ENCODE results near the gene KCNT2. TPM values are rescaled to one million over a fixed set of nuclear protein-coding genes. Genes with fewer than 3 reads are reported as not detected.

The KCNT2 gene
- polyA plus RNA-seq, 1 of the 3 experiments (the other 2 are of a cell fraction), result 0.56 TPM

GRCh38 chr1:196412326-196412725 lies 195.9 kb downstream of the KCNT2 start:
- CTCF ChIA-PET, result no interaction called here
- Histone ChIP-seq H3K4me1 (ENCODE audit: control insufficient read depth in 1 of 2, insufficient read depth in 2 of 2, low read depth in 1 of 2, low read length in 1 of 2) (peaks cover 5% of the 10 kb centered on the region in 2 experiments; a peak in 1 of 4 replicates), H2AFZ (ENCODE audit: low read depth) (no peak overlapping the region), H3K27me3 (ENCODE audit: insufficient read depth) (no peaks in the 10 kb centered on the region), H4K20me1 (ENCODE audit: insufficient read depth) (no peaks in the 10 kb centered on the region), H3F3A (replicated peaks; ENCODE audit: insufficient read depth) (peaks cover 21% of the 10 kb centered on the region), H3K79me2 (ENCODE audit: insufficient read depth) (no peaks in the 10 kb centered on the region), H3K9me2 (no peaks in the 10 kb centered on the region), H3K36me3 (replicated peaks in 1 of 2; ENCODE audit: control insufficient read depth in 1 of 2, insufficient read depth in 2 of 2, low read length in 1 of 2) (peaks cover 0 to 2% of the 10 kb centered on the region in 2 experiments), H3K9me3 (no peaks in the 10 kb centered on the region), H3K4me2 (no peak overlapping the region), H3K4me3 (ENCODE audit: low read depth in 2 of 2, low read length in 1 of 2) (no peak overlapping the region), H3K9ac (no peak overlapping the region), H3K27ac (ENCODE audit: low read depth in 2 of 2, low read length in 1 of 2) (no peak overlapping the region)
- POLR2A ChIA-PET, result no interaction called here
- no peak for DNase-seq
- TF ChIP-seq ELF1 (IDR thresholded peaks at IDR 0.05), result no peak
- TF ChIP-seq POLR2AphosphoS5 (IDR thresholded peaks at IDR 0.05; ENCODE audit: low read depth, low read length), result no peak
- TF ChIP-seq REST (IDR thresholded peaks at IDR 0.05; ENCODE audit: low read depth, low read length), result no peak
- TF ChIP-seq RXRA (IDR thresholded peaks at IDR 0.05; ENCODE audit: borderline replicate concordance, low read depth), result no peak
- no peak for TF ChIP-seq RAD21 (IDR thresholded peaks at IDR 0.05; ENCODE audit: low read length)
- TF ChIP-seq SMC3 (IDR thresholded peaks at IDR 0.05; ENCODE audit: low read depth, low read length), result no peak
- TF ChIP-seq USF2 (IDR thresholded peaks at IDR 0.05; ENCODE audit: borderline replicate concordance, low read depth, low read length), result no peak
- no peak for TF ChIP-seq EP300 (IDR thresholded peaks at IDR 0.05; ENCODE audit: borderline replicate concordance in 1 of 2, low read depth in 1 of 2, low read length in 1 of 2)
- TF ChIP-seq TCF12 (IDR thresholded peaks at IDR 0.05), result no peak
- TF ChIP-seq JUND (IDR thresholded peaks at IDR 0.05), result no peak
- no peak for TF ChIP-seq GABPA (IDR thresholded peaks at IDR 0.05; ENCODE audit: low read depth)
- TF ChIP-seq USF1 (IDR thresholded peaks at IDR 0.05; ENCODE audit: borderline replicate concordance, low read depth), result no peak
- no peak for TF ChIP-seq PBX3 (IDR thresholded peaks at IDR 0.05)
- TF ChIP-seq TEAD4 (IDR thresholded peaks at IDR 0.05; ENCODE audit: borderline replicate concordance, insufficient read depth), result no peak
- TF ChIP-seq FOSL2 (IDR thresholded peaks at IDR 0.05; ENCODE audit: borderline replicate concordance, low read depth), result no peak
- no peak for TF ChIP-seq YY1 (IDR thresholded peaks at IDR 0.05; ENCODE audit: low read depth)
- TF ChIP-seq MAX (IDR thresholded peaks at IDR 0.05; ENCODE audit: low read depth), result no peak
- TF ChIP-seq NFIC (IDR thresholded peaks at IDR 0.05; ENCODE audit: borderline replicate concordance), result no peak
- no peak for TF ChIP-seq RFX5 (IDR thresholded peaks at IDR 0.05; ENCODE audit: low read length)
- TF ChIP-seq IRF3 (IDR thresholded peaks at IDR 0.05; ENCODE audit: low read depth, low read length), result no peak
- 66% methylated on average over 2 of the region's 2 CpGs for WGBS (ENCODE audit: low lambda C conversion rate)
